Adipocyte (in vitro differentiated cells): ENCODE measurements around the gene MIPEP.

ENCODE experiments used
- DNase-seq: peaks from one replicate; pipeline ENCODE4 v3.0.0-alpha.2; 2015; ENCODE audit warnings: low read depth
- H3K27me3 ChIP-seq: replicated peaks from 2 replicates; pipeline ENCODE4 v1.7.0; 2013; ENCODE audit warnings: mild to moderate bottlenecking, low read length, moderate library complexity; ENCODE audit not compliant: control insufficient read depth, insufficient read depth
- H3K36me3 ChIP-seq: 2 replicates; pipeline ENCODE4 v1.7.0; 2013; ENCODE audit warnings: low read length, mild to moderate bottlenecking, moderate library complexity; ENCODE audit not compliant: control insufficient read depth, insufficient read depth, severe bottlenecking
- H3K4me1 ChIP-seq: 2 replicates; pipeline ENCODE4 v1.7.0; 2013; ENCODE audit warnings: mild to moderate bottlenecking, low read length, moderate library complexity; ENCODE audit not compliant: control insufficient read depth, insufficient read depth
- H3K4me3 ChIP-seq: 2 replicates; pipeline ENCODE4 v1.7.0; 2013; ENCODE audit warnings: mild to moderate bottlenecking, low read length, moderate library complexity
- H3K9ac ChIP-seq: 2 replicates; pipeline ENCODE4 v1.7.0; 2013; ENCODE audit warnings: mild to moderate bottlenecking, low read length, moderate library complexity
- H3K9me3 ChIP-seq: 2 replicates; pipeline ENCODE4 v1.7.0; 2013; ENCODE audit warnings: mild to moderate bottlenecking, low read length, moderate library complexity; ENCODE audit not compliant: control insufficient read depth

Gene MIPEP

DNA sequence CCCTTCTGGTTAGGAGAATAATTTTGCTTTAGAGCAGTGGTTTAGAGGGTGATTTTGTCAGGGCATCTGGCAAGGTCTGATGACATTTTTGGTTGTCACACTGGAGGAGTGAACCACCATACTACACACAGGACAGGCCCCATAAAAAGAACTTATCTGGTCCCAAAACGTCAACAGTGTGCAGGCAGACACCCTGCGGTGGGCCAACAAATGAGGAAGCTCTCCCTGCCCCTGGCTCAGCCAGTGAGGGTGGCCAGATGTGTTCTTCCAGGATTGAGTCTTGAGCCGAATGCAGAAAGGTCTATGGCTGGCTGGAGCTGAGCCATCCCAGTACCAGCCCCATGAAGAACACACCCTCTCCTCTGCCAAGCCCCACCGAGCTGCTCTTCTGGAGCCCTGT lies 149.2 kb downstream of the MIPEP start:
- Histone ChIP-seq H3K27me3 (no peaks in the 10 kb centered on the region), H3K9me3 (no peaks in the 10 kb centered on the region), H3K4me1 (peaks cover 7% of the 10 kb centered on the region), H3K36me3 (no peaks in the 10 kb centered on the region), H3K4me3 (no peak overlapping the region), H3K9ac (no peak overlapping the region)
- DNase-seq: no peak

- Histone ChIP-seq H3K27me3 (no peaks in the 10 kb centered on the region), H3K4me3 (no peak overlapping the region), H3K9ac (no peak overlapping the region), H3K9me3 (no peaks in the 10 kb centered on the region), H3K4me1 (peaks cover 6% of the 10 kb centered on the region), H3K36me3 (no peaks in the 10 kb centered on the region)
- no peak for DNase-seq
Observed at GRCh38 chr13:23739596-23739995, 149.6 kb downstream of the MIPEP start.

DNA sequence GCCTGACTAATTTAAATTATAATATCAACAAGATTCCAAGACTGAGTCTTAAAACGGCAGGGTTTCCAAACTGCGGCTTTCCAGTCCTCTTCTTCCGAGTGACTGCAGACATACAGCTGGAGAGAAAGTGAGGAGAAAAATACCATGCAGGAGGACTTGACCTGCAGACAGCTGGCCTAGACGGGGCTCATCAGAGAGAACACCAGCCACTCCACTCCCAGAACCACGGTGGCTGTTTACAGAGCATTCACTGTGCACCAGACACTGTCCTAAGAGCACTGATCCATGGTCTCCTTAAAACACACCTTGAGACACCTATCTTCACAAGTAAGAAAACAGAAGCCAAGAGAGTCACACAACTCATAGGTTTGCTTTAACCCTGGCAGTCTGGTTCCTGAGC lies 152.7 kb downstream of the MIPEP start:
- Histone ChIP-seq H3K36me3 (no peaks in the 10 kb centered on the region), H3K4me3 (no peak overlapping the region), H3K27me3 (no peaks in the 10 kb centered on the region), H3K9ac (no peak overlapping the region), H3K4me1 (no peaks in the 10 kb centered on the region), H3K9me3 (no peaks in the 10 kb centered on the region)
- DNase-seq: no peak

GRCh38 chr13:23735329-23735728 lies 153.9 kb downstream of the MIPEP start:
- no peak overlapping the region for H3K9ac ChIP-seq
- H3K27me3 ChIP-seq: no peaks in the 10 kb centered on the region
- H3K36me3 ChIP-seq: no peaks in the 10 kb centered on the region
- no peaks in the 10 kb centered on the region for H3K4me1 ChIP-seq
- DNase-seq: no peak
- no peak overlapping the region for H3K4me3 ChIP-seq
- no peaks in the 10 kb centered on the region for H3K9me3 ChIP-seq

DNA sequence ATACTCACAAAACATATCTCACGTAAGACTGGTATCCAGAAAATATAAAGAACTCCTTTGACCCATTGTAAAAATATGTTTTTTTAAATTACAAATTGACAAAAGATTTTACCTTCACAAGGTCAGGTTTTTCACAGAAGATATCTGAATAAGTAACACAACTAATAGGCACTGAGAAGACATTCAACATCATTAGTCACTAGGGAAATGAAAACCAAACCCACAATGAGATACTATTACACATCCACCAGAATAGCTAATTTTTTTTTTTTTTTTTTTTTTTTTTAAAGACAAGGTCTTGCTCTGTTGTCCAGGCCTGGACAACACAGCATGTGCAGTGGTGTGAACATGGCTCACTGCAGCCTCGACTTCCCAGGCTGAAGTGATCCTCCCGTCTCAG lies 157.5 kb downstream of the MIPEP start:
- H3K27me3 ChIP-seq: no peaks in the 10 kb centered on the region
- peaks cover 8% of the 10 kb centered on the region for H3K4me1 ChIP-seq
- no peaks in the 10 kb centered on the region for H3K9me3 ChIP-seq
- no peak overlapping the region for H3K9ac ChIP-seq
- H3K4me3 ChIP-seq: no peak overlapping the region
- H3K36me3 ChIP-seq: no peaks in the 10 kb centered on the region
- DNase-seq: no peak

- no peaks in the 10 kb centered on the region for H3K36me3 ChIP-seq
- DNase-seq: no peak
- no peak overlapping the region for H3K9ac ChIP-seq
- H3K27me3 ChIP-seq: no peaks in the 10 kb centered on the region
- H3K9me3 ChIP-seq: no peaks in the 10 kb centered on the region
- H3K4me3 ChIP-seq: no peak overlapping the region
- H3K4me1 ChIP-seq: peaks cover 23% of the 10 kb centered on the region
Observed at GRCh38 chr13:23730251-23730650, 158.9 kb downstream of the MIPEP start.

GRCh38 chr13:23729531-23729930 lies 159.7 kb downstream of the MIPEP start:
- no peak overlapping the region for H3K4me3 ChIP-seq
- DNase-seq: no peak
- no peaks in the 10 kb centered on the region for H3K9me3 ChIP-seq
- H3K27me3 ChIP-seq: no peaks in the 10 kb centered on the region
- H3K9ac ChIP-seq: no peak overlapping the region
- no peaks in the 10 kb centered on the region for H3K36me3 ChIP-seq
- peaks cover 30% of the 10 kb centered on the region for H3K4me1 ChIP-seq

DNA sequence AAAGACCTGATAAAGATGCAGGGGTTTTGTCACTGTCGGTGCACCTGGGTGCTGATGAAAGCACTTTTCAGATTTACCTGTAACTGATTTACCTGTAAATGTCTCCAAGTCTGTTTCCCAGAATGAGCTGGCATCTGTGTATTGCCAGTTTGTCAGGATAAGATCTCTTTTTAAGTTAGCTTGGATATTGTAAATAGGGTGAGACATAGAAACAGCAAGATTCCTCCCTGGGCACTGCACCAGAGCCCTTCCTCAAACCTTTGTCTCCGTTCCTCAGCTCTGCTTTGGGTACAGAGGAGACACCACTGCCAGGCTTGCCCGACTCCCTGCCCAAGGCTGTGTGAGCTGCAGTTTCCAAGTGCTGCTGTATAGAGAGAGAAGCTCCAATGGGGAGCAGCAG lies 160.4 kb downstream of the MIPEP start:
- H3K36me3 ChIP-seq: no peaks in the 10 kb centered on the region
- H3K9ac ChIP-seq: no peak overlapping the region
- no peak for DNase-seq
- H3K4me3 ChIP-seq: no peak overlapping the region
- peaks cover 37% of the 10 kb centered on the region for H3K4me1 ChIP-seq
- no peaks in the 10 kb centered on the region for H3K27me3 ChIP-seq
- no peaks in the 10 kb centered on the region for H3K9me3 ChIP-seq

DNA sequence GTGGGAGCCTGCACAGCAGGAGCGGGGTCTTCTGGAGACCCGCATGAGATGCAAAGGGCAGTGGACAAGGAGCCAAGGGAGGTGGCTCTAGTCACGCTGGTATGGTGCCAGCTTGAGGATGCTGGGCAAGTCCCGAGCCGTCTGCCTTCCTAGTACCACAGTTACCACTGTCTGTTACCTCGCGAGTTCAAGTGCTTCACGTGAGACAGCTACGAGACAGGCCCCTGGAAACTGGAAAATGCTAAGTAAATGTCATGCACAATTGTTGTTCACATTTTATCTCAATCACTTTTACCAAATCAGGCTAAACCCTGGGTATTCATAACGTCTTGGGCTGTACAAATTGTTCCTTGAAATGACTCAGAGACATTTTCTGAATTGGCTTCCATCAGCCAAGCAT lies 163.3 kb downstream of the MIPEP start:
- Histone ChIP-seq H3K9ac (peak overlapping the region; percentile 79), H3K4me3 (peak overlapping the region; percentile 24), H3K9me3 (no peaks in the 10 kb centered on the region), H3K27me3 (no peaks in the 10 kb centered on the region), H3K4me1 (peaks cover 50% of the 10 kb centered on the region), H3K36me3 (no peaks in the 10 kb centered on the region)
- peak; percentile 18 for DNase-seq

GRCh38 chr13:23724196-23724970 lies 164.8 kb downstream of the MIPEP start:
- Histone ChIP-seq H3K4me1 (peaks cover 50% of the 10 kb centered on the region), H3K9ac (peak overlapping the region; percentile 79), H3K4me3 (no peak overlapping the region), H3K27me3 (no peaks in the 10 kb centered on the region), H3K9me3 (no peaks in the 10 kb centered on the region), H3K36me3 (no peaks in the 10 kb centered on the region)
- DNase-seq: no peak

GRCh38 chr13:23723471-23723870 lies 165.7 kb downstream of the MIPEP start:
- H3K9me3 ChIP-seq: no peaks in the 10 kb centered on the region

More at GRCh38 chr13:23723471-23723870, 165.7 kb downstream of the MIPEP start:
- Histone ChIP-seq H3K4me1 (peaks cover 50% of the 10 kb centered on the region), H3K27me3 (no peaks in the 10 kb centered on the region), H3K36me3 (no peaks in the 10 kb centered on the region), H3K4me3 (no peak overlapping the region), H3K9ac (peak overlapping the region; percentile 79)
- DNase-seq: peak; percentile 53
